HG03025 (cell line): ENCODE measurements around the gene MCFD2.

Experiments
- ATAC-seq: cut with Tn5 transposase; IDR thresholded peaks from one replicate; pipeline ENCODE4 v1.9.1; 2021; ENCODE audit warnings: mild to moderate bottlenecking, moderate library complexity; ENCODE audit not compliant: unreplicated experiment, low FRiP score

MCFD2 gene

DNA sequence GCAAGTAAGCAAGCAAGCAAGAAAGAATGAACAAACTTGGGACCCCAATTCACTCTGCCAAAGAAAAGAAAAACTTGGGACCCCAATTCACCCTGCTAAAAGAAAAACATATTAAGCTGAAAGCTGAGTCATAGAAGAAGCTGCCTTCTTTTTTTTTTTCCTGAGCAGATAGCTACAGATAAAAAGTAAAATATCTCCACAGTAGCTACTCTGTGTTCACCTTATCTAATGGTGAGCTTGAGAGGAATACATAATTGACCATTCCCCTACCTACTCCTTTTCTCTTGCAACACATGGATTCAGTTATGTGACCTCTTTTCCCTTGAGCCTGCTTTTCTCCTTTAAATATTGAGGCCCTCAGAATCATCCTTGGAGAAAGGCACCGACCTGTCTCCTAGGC is 63.0 kb downstream of the MCFD2 start:
- no peak for ATAC-seq

DNA sequence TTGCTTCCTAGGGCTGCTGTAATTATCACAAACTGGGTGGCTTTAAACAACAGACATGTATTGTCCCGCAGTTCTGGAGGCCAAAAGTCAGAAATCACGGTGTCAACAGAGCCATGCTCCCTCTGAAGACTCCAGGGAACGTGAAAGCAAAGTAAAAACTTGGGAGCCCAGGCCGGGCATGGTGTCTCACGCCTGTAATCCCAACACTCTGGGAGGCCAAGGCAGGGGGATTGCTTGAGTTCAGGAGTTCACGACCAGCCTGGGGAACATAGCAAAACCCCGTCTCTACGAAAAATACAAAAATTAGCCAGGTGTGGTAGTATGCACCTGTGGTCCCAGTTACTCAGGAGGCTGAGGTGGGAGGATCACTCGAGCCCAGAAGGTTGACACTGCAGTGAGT is 63.5 kb downstream of the MCFD2 start:
- ATAC-seq, result no peak
